Skin of body (tissue), 2 donors: ENCODE results near the gene SERF2. TPM values are rescaled to one million over a fixed set of nuclear protein-coding genes. Genes with fewer than 3 reads are reported as not detected.
A peak's percentile ranks its signal among the peaks of the same experiment; 100 is the strongest.
"Not testable (repeated sequence)": the region's sequence is repeated elsewhere in the genome, so short reads cannot be mapped to it uniquely, and the experiment has no call there.

Experiments used
- DNase-seq: peaks from one replicate; lab custom pipeline; 2025; lab: John Stamatoyannopoulos, UW
- total RNA-seq: library from RNA; depleted of rRNA; stranded (reverse); fragments of >200 nt; gene quantifications from one replicate; pipeline ENCODE4 v1.2.3, GENCODE V29; 2014

SERF2 gene
- total RNA-seq, 1 donor from 2014 or later, result 196 TPM

DNA sequence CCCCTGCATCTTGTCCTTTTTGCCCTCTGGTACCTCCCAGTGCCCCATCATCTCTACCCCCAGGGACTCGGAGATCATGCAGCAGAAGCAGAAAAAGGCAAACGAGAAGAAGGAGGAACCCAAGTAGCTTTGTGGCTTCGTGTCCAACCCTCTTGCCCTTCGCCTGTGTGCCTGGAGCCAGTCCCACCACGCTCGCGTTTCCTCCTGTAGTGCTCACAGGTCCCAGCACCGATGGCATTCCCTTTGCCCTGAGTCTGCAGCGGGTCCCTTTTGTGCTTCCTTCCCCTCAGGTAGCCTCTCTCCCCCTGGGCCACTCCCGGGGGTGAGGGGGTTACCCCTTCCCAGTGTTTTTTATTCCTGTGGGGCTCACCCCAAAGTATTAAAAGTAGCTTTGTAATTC is 1.5 kb downstream of the SERF2 start:
- DNase-seq, result no peak

DNA sequence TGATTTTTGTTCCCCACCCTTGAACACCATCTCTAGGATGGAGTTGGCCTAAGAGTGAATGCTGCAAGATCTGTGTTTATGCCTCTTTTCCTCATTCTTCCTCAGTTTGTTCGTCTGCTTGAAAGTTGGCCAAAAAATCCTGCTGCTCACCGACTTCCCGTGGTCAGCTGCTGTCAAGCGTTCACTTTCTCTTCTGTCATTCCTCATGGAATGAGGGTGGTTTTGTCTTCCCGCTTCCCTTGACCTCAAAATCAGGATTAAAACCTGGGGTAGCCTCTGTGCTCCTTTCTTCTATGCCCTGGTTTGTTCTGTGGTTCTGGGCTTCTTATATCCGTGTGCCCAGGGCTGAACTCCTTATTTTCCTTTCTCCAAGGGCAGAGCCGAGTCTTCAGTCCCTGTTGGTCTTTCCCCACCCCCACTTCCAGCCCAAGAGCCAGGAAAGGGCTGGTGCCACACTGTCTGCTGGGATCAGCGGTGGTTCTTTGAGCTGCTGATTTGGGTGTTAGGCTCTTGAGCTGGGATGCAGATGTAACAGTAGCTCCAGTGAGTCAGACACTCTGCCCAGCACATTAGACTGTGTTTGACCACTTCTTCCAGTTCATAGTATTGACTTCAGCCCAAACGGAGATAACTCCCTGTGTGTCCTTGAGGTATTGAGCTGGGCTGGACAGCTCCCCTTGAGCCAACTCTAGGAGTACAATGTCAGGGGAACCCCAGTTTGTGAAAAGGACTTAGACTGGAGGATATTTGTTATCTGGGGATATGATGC is 2.3 kb downstream of the SERF2 start:
- DNase-seq, result no peak

DNA sequence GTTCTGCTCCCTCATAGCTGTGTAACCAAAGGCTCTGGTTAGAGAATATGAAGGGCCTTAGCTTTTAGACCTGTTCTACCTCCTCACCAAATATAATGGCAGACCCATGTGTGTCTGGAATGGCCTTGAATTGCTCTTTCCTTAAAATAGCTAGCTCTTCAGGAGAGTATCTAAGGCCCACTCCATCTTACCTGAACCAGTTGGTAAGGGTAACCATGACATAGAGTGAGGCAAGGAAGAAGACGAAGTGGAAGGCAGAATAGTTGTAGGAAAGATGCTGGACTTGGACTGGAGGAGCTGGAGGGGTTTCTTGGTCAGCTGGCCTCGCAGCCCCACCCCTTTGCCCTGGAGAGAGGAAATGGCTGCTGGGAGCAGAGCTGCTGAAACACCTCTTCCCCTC is 3.1 kb downstream of the SERF2 start:
- DNase-seq, result no peak

DNA sequence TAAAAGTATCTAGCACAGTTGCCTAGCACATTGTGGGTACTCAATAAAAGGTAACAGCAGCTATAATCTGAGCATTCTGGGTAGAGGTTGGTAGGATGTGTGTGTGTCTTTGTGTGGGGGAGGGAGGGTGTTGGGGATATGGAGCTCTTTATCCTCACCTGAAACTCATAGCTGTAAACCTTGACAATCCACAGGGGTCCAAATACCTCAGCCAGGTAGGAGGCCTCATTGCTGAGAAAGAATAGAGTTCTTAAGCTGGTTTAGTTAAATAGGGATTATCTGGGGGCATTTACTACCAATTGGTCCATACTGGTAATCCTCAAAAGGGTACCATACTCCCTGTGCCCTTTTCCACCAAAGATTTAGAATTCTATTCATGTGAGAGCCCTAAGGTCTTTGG is 3.9 kb downstream of the SERF2 start:
- DNase-seq, result no peak

DNA sequence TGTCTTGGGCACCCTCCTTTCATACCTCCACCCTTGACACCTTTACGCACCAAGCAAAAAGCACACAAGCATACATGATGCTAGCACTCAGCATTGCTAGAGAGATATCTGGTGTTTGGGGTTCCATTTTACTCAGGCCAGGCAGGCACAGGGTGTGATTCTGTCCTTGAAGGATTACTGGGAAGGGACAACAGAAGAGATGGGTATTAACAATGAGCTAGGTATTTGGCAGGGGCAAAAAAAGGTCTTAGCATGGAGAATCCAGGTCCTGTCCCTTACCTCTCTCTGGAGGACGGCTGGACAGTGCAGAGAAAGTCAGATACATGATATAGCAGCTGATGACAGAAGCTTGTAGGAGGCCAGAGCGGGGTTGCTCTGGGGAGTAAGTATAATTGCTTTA is 4.4 kb downstream of the SERF2 start:
- DNase-seq, result no peak

DNA sequence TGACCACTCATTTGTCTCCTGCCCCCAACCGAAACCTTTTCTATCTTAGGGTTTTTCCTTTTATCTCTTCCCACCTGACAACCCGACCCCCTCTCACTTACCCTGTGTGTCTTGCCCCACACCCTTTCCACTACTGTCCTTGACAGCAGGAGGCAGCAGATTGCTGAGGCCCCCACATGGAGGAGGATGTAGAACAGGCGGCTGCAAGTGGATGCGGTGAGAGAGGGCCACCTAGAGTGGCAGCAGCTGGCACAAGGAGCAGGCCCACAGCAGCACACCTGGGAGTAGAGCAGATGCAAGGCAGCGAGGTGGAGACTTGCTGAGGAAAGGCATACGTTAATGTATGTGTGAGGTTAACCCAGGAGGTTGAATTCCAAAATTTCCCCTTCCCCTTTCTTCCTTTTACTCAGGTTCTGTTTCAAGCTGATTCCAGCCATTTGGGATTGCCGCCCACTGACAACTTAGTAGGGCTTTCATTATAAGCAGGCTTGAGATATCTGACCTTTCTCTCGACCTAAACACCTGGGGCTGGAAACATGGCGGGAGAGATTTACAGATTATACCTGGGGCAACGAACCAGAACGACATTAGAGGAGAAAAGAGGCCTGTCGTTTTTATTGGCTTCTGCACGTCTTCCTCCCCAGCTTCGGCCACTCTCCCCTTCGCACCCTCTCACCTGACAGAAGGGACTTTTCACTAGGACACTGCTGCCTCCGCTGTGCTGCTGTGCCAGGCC is 7.3 kb downstream of the SERF2 start:
- DNase-seq, result no peak

DNA sequence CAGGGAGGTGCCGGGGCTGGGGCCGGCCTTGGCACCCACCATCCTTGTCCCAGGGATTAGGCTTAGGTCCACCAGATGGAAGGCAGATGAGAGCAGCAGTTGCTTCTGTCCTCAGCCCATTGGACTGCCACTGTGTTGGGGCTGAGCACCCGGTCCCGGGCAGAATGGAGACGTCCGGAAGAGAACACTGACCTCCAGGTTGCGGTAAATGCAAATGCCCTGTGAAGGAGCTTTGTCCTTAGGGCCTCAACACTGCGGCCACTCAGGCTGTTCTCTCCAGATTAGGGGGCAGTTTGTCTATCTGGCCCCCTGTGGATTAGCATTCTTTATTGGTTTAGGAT is 7.8 kb downstream of the SERF2 start, which contains the start of gene SERINC4:
TSS of gene SERINC4 (minus strand) at position 276 of the 341 bp plus-strand sequence. CDS start at position 42, 234 bp downstream.
- DNase-seq, result no peak

DNA sequence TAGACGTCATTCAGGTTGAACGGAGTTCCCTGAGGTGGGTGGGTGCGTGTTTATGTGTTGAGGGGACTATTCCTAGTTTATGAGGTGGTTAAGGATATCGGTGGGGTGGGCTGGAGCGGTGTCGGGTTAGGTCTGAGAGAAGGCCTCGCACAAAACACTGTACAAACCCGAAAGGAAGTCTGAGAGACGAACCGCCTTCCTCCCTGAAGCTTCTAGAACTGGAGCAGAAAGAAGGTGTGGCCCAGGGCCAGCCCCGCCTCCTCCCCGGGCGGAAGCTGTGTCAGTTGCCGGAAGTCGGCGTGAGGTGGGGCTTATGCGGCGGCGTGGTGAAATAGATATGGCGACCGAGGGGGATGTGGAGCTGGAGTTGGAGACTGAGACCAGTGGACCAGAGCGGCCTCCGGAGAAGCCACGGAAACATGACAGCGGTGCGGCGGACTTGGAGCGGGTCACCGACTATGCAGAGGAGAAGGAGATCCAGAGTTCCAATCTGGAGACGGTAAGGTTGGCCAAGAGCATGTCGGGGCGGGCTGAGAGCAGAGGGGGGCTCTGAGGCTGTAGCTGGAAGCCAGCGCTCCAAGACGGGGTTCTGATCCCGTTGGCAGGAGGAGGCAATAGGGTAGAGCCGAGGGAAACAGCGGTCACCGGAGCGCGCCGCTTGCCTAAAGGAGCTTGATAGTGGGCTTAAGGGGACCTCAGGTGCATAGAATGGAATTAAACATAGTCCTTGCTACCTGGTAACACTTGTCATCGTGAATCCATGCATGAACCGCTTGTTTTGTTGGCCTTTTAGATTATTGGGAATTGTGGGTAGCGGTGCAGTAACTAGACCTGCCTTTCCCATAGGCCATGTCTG is 8.4 kb downstream of the SERF2 start, which contains the start of gene HYPK:
TSS of gene HYPK (plus strand) at position 314 of the 856 bp plus-strand sequence. CDS start at position 338, 24 bp downstream.
- peak; percentile 87 for DNase-seq

DNA sequence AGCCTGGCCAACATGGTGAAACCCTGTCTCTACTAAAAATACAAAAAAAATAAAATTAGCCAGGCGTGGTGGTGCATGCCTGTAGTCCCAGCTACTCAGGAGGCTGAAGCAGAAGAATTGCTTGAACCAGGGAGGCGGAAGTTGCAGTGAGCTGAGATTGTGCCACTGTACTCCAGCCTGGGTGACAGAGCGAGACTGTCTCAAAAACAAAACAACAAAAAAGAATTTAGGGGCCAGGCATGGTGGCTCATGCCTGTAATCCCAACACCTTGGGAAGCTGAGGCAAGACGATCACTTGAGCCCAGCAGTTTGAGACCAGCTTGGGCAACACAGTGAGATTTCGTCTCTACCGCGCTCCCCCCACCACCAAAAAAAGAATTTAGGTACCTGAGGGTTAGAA is 10.6 kb downstream of the SERF2 start:
- DNase-seq, result not testable (repeated sequence)

DNA sequence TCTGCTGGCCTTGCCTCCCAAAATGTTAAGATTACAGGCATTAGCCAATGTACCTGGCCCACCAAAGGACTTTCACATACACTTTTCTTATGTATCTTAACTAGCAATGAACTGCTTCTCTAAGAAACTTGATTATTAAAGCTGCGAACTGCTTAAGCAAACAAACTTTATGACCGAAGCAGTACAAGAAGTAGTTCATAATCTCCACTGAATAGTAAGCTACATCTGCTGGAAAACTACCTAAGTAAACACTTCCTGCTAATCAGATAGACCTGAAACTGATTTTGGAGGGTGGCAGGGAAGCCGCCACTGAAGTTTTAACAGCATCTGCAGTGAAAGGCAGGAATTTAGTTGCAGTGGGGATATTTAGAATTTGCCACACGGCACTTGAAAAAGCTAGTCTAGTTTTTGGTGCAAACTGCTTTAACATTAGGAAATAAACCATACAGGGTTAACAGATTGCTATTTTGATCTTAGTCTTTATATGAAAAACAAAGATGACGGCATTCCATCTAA is 16.4 kb downstream of the SERF2 start:
- DNase-seq, result no peak

DNA sequence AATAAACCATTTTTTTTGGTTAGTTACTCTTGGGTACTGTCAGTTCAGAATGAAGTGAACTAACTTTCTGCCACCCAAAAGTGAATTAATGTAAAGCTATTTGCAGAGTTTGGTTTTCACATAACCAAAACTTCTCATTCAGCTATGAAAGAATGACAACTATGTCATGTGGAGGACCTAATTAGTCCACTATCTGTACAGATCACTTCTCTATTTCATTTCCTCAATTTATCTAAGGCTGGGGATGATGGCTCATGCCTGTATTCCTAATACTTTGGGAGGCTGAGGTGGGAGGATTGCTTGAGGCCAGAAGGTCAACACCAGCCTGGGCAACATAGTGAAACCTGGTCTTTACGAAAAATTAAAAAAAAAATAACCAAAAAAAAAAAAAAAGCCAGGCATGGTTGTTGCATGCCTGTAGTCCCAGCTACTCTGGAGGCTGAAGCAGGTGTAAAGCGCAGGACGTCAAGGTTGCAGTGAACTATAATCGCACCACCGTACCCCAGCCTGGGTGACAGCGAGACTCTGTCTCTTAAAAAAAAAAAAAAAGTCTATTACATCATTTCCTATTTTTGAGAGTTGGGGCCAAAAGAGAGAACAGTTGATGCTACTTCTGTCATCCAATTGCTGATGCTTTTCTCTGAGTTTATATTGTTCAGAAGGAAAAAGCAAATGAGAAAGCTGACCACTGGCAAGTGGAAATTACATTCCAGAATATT is 17.0 kb downstream of the SERF2 start:
- DNase-seq, result no peak

DNA sequence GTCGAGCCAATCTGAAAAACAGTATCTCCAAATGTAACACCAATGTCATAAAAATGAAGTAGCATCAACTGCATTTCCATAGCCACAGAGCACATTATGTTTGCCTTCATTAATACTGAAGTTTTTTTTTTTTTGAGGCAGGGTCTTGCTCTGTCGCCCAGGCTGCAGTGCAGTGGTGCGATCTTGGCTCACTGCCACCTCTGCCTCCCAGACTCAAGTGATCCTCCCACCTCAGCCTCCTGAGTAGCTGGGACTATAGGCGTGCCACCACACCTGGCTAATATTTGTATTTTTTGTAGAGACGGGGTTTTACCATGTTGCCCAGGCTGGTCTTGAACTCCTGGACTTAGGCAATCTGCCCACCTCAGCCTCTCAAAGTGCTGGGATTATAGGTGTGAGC is 22.9 kb downstream of the SERF2 start:
- DNase-seq, result not testable (repeated sequence)

DNA sequence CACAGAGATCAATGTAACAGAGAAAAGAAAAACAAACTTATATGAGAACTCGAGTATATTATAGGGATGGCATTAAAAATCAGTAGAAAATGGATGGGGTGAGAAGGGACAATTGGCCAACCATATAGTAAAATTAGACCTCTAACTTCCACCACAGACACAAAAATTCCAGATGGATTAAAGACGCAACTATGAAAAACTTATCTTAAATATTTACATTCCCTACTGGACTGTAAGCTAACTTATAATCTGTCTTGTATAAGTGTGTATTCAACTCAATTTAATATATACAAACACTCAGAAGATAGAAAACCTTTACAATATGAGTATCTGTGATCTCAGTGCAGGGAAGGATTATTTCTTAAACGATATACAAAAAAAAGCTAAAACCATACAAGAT is 29.4 kb downstream of the SERF2 start:
- DNase-seq, result no peak

DNA sequence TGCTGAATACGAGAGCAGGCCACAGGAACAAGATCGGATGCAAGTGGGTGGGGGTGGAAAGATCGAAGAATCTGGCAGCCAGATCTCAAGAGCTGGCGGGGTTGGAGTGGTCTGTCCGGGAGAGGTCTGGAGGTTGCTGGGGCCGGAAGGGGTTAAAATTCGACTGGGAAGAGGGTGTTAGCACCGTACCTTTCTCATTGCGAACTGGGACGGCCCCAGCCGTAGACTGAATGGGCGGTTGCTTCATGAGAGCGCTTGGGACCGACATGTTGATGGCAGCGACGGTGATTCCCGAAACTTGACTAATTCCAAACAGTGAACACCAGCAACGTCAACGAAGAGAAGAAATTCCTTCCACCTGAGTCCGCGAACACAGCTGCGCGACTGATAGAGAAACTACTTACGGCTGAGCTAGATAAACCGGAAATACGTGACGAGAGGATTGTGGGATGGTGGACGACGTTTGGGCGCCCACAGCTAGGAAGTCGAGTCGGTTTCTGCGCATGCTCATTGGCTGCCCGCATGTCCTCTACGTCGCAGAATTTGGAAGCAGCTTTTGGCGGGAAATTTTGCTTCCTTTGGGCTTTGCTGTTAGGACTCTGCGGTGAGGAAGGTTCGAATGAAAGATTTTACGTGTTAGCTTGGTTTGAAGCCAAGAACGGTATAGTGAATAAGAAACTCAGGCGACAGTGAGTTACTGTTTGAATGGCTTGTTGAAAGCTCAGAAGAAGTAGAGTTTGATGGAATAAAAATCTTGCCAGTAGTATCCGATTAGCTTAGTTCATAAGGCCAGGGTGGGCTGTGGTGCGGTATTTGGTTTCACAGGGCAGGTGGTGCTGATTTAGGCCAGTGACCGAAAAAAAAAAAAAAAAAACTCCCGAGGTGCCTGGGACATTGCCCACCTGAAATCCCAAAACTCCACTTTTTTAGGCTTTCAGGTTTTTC is 32.5 kb downstream of the SERF2 start, which contains the start of gene MFAP1:
TSS of gene MFAP1 (minus strand) at position 389 of the 945 bp plus-strand sequence. CDS start at position 268, 121 bp downstream.
- peak; percentile 97 for DNase-seq

DNA sequence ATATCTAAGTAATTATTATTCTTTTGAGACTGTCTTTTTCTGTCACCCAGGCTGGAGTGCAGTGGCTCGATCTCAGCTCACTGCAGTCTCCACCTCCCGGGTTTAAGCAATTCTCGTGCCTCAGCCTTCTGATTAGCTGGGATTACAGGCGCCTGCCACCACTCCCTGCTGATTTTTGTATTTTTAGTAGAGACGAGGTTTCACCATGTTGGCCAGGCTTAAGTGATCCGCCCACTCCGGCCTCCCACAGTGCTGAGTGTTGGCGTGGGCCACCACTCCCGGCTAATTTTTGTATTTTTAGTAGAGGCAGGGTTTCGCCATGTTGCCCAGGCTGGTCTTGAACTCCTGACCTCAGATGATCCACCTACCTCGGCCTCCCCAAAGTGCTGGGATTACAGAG is 33.2 kb downstream of the SERF2 start:
- DNase-seq, result not testable (repeated sequence)

DNA sequence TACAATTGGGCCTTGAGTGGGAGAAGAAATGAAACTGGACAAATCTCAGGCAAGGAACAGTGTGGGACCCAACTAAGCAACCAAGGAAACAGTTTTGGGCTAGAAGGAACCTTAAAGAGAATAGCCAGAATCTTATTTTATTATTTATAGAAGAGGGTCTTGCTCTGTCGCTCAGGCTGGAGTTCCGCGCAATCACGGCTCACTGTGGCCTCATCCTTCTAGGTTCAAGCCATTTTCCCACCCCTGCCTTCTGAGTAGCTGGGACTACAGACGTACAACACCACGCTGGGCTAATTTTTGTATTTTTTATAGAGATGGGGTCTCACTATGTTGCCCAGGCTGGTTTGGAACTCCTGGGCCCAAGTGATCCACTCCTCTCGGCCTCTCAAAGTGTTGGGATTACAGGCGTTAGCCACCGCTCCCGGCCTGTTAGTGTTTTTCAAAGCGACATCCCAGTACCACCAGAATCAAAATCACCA is 33.9 kb downstream of the SERF2 start:
- no peak for DNase-seq

DNA sequence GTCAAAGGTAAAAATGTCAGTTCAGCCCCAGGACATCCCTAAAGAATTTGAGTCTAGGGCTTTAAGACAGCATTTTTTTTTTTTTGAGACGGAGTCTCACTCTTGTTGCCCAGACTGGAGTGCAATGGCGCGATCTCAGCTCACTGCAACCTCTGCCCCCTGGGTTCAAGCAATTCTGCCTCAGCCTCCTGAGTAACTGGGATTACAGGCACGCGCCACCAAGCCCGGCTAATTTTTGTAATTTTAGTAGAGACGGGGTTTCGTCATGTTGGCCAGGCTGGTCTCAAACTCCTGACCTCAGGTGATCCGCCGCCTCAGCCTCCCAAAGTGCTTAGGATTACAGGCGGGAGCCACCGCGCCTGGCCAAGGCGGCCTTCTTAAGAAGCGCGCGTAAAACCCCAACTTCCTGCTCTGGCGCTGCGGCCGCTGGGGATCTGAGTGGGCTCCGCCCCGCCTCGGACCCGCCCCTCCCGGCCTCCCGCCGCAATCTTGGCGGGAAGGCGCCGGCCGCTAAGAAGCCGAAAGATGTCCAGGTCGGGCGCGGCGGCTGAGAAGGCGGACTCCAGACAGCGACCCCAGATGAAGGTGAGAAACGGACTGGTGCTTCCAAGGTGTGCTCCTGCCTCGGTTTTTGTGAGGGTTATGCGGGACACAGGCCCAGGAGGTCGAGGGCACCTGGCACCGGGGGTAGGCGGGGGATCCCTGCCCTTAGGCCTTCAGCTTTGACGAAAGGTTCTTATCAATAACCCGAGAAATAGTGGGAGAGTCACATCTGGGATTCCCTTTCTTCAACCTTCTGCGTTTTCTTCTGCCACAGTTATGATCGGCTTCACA is 34.6 kb downstream of the SERF2 start, which contains the start of gene WDR76:
TSS of gene WDR76 (plus strand) at position 495 of the 834 bp plus-strand sequence. CDS start at position 526, 31 bp downstream.
- DNase-seq, result peak; percentile 52

DNA sequence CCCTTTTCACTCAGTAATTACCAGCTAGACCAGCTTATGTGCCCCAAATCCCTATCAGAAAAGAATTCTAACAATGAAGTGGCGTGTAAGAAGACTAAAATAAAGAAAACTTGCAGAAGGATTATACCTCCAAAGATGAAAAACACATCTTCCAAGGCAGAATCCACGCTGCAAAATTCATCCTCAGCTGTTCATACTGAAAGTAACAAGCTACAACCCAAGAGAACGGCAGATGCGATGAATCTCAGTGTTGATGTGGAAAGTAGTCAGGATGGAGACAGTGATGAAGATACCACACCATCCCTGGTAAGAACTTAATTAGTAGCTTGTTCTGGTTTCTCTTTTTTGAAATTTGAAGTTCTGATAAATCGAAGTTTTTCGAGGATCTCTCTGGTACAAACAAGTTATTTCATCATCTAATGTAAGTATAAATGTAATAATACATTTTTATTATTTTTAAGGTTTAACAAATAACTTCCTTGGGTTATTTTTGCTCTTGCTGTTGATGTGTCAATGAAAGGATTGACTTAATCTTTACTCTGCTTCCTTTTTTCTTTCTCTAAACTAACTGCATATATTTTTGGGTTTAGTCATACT is 36.0 kb downstream of the SERF2 start:
- no peak for DNase-seq
